NCI-H1092 (cell line): ENCODE data around the gene ZNRF3.
"Not testable (repeated sequence)": the region's sequence is repeated elsewhere in the genome, so short reads cannot be mapped to it uniquely, and the experiment has no call there.

Source experiments
- DNase-seq: peaks from one replicate; lab custom pipeline; 2025; lab: John Stamatoyannopoulos, UW

Gene ZNRF3

DNA sequence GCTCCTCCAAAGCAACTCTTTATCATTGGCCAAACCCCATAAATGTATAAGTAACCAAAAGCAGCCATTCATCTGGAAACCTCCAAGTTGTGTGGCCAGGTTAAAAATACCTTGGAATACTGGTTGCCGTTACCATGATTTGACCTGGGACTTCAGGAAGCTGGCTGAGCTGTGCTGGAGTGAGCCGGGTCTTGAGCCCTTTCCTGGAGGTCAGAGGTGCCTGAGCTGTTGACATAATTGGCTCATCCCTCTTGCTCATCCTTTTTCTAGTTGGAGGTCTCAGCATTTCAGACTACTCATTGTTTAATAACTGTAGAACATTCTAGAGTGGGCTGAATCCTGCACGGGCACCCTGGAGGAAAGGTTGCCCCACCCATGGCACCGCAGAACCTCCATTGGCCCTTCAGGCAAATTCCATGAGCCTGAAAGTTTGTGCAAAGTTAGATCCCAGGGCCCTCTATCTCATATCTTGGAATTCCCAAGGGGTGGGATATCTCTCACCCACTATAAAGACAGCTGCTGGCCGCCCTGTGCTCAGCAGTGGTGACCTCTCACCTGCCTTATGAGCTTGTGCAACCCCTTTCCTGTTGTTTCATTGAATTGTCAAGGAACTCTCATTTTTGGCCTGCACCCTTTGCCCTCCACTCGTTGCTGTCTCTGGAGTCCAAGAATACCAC is 101.2 kb downstream of the ZNRF3 start:
- no peak for DNase-seq

DNA sequence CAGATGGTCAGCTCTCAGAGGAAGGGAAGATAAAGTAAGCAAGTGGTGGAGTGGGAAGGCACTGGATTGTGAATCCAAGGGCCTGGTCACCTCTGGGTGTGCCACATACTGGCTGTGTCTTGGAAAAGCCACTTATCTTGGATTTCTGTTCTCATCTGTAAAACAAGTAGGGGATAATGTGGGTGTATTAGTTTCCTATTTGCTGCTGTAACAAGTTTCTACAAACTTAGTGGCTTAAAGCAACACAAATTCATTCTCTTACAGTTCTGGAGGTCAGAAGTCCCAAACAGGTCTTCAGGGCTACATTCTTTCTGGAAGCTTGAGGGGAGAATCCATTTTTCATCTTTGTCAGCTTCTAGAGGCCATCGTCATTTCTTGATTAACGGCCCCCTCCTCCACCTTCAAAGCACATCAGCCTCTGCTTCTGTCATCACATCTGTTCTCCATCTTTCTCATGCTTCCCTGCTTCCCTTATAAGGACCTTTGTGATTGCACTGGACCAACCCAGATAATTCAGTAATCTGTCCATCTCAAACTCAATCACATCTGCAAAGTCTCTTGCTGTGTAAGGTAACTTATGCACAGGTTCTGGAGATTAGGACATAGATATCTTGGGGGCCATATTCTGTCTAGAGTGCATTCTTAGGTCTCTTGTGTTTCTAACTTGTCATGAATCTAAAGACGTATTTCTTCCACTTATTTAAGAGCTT is 102.4 kb downstream of the ZNRF3 start:
- no peak for DNase-seq

DNA sequence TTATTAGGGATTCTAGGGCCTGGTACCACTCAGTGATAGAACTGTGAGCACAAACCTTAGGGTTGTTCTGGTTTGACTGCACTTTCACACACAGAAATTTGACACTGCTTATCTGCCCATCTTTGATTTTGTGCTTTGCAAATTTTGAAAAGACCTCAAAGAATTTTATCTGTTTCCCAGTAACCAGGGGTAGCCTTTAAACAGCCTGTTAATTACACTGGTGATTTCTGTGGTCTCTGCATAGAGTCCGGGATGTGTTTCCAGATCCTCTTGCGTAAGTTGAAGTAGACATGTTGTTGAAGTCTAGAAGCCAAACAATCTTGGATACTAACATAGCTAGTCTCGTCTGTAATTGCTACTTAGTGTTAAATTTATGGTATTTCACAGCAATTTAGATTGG is 103.0 kb downstream of the ZNRF3 start:
- DNase-seq, result no peak

DNA sequence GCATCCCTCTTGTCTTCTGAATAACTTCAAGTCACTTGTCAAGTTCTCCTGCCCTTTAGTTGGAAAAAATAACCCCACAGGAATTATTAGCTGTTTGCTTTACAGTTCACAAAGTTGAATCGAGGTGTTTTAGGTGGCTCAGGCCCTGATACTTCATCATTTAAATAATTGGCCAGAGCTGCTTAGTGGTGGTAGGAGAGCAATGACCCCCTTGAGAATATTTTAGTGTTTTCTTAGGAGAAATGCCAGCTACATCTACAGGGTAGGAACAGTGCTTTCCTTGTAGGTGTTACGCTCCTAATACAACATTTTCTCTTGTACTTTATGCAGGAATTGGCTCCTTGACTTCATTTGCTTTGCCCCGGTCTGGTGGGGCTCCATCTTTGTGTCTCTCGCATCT is 105.1 kb downstream of the ZNRF3 start:
- DNase-seq, result no peak

DNA sequence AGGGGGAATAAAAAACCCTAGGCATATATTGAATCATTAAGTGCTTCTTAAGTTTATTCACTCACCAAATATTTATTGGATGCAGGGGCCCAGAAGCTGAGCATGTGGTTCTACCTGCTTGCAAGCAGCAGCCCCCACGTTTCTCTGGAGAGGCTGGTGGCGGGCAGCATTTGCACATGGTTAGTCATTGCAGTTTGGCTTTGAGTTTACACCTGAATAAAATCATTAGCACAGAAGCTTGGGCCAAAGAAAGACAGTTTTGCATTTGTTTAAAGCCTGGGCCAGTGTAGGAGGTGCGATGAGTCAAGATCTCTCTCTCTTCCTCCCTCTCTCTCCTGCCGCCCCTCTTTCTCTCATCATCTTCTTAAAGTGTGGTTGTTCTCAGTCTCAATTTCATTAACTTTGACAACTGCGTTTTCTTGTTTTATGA is 105.7 kb downstream of the ZNRF3 start:
- DNase-seq, result no peak

DNA sequence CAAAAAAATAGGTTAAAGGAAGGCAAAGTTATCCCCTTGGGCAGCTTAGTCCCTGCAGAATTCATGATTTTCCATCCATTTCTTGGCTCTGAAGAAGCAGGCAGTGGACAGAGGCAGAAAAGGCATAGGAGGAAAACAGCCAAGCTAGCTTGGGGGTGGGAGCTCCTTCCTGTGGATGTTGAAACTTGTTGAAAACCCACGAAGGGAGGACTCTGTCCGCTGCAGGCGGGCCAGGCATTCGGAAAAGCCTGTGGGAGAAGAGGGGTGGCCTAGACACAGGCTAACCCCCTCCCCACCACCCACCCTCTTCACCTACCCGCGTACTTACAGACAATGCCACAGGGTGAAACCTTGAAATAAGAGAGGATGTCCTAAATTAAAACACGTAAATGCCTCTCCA is 106.1 kb downstream of the ZNRF3 start:
- DNase-seq, result no peak

DNA sequence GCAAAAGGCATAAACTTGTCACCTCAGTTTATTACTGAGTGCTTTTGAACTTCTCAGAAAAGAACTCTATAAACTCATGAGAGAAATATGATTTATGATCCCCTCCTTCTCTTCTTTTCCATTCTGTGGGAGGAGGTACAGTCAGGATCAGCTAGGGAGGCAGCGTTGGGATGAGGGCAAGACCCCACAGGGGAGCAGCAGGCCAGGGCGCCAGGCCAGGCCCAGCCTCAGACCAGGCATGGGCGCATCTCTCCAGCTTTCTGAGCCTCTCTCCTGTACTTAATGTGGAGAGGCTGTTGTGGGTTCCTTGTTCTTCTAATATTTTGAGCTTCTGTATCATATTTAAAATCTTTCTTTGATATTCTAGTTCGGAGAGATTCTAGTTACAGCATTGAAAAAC is 106.5 kb downstream of the ZNRF3 start:
- no peak for DNase-seq

DNA sequence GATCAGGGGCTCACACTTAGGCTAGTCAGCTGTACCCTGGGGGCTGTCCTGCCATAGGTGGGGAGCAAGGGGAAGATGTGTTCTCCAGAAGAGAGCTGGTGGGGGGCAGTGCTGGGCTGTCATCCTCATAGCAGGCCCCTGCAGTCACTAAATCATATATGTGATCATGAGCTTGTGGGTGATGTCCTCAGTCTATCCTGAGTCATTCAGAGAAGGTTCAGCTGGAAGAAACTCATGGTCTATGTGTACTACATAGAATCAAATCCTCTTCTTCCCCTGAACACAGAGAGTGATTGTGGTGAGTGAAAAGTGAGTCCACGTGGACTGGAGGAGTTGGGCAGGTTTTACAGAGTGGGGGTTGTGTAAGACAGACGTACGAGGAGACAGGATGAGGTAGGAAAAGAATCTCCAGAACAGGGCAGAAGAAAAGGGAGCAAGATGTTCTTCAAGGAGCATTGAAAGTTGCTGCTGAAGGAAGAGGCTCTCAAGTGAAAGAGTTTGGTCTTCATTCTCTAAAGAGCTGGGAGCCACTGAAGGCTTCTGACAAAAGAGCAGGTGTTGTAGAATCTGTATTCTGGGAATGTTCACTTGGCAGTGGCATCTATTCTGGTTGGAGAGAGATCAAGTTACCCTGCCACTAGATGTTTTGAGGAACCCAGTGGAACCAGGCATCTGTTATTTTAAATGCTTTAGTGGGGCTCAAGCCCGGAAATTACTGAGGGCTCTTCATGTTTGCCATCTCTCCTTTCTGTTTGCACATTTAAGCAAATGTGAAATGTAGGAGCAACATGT is 109.4 kb downstream of the ZNRF3 start:
- DNase-seq, result peak; percentile 52

DNA sequence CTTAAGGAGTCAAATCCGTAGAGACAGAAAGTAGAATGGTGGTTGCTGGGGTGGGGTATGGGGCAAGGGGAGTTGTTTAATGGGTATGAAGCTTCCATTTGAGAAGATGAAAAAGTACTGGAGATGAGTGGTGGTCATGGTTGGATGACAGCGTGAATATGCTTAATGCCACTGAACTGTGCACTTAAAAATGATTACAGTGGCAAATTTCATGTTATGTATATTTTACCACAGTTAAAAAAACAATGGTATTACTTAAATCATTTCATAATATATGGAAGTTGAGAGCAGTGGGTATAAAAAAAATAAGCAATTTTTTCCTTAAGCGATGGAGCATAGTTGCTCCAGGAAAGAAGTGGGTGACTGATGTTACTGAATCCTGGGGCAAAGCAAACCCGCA is 111.2 kb downstream of the ZNRF3 start:
- DNase-seq, result no peak

DNA sequence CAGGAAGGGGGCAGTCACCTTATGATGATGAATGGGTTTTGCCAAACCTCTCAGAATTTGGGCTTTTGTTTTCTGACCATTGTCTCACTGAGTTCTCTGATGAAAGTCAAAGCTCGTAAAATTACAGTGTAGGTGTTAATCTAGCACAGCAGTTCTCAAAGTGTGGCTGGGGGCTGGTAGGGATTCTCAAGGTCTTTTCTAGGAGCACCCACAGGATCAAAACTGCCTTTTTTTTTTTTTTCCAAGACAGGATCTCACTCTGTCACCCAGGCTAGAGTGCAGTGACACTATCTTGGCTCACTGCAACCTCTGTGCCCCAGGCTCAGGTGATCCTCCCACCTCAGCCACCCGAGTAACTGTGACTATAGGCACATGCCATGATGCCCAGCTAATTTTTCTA is 112.2 kb downstream of the ZNRF3 start:
- no peak for DNase-seq

DNA sequence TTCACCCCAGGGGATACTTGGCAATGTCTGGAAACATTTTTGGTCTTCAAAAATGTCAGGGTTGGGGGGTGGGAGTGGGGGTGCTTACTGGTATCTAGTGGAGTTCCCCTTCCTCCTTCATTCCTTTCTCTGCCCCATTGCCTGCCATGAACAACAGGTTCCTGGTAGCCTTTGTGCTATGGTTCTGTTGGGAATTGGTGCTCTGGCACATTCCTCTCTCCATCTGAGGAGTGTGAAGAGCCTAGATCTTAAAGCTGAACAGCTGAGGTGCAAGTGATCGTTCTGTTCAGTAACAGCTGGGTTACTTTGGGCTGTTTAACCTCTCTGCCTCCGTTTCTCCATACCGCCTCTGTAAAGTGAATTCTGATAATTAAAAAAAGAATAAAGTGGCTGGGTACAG is 114.0 kb downstream of the ZNRF3 start:
- no peak for DNase-seq

DNA sequence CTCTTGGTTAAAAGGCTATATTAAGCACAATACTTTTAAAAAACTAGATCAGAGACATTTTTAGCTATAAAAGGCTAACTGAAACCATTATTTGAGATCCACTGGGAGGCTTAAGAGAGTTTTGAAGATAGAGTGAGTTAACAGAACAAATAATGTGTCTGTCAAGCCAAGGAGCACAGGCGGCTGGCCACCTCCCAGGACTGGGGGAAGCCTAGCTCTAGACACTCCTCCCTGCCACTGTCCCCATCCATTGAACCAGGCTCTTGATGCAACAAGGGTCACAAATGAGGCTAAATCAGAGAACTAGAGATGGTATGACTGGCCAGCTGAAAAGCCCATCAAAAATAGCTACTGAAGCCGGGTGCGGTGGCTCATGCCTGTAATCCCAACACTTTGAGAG is 115.3 kb downstream of the ZNRF3 start:
- DNase-seq, result no peak

DNA sequence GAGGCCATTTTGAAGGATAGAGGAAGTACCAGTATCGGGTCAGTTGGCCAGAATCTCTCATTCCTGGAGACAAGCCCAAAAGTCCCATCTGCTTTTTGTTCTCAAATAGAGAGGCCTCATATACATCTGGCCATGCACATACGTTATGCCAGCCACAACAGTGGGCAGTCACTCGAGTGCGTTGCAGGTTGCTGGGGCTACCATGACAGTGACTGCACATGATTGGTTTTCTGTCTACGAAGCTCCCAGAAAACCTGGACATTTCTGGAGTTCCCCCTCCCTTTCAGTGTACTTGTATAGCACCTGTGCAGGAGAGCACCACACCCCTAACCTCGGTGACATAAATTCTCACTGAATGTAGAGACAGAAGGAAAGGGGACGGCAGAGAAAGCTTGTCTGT is 116.1 kb downstream of the ZNRF3 start:
- no peak for DNase-seq

DNA sequence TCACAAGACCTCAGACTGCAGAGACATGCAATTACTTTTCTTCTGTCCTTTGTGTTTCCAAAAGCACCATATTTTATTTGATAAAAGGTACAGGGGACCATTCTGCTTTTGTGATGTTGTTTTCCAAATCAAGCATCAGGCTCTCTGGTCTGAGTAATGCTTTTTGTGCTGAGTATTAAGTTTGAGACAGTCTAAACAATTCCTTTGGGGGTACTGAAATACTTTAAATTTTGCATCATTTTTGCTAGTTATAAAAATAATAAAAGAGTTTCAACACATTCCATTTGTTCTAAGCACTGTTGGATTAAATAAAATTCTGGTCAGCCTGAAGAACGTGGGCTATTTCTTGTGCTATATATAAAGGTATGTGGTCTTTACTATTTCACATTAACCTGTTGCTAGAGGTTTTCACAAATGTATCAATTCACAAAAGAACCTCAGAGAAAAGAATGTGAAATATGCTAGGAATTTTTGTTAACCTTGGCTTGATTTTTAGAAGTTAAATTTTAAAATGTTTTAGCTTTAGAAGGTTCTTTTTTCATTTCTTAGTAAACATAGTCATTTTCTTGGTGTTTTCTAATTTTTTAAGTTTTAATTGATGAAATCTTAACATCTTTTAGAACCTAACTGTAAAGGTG is 116.7 kb downstream of the ZNRF3 start:
- DNase-seq, result no peak

DNA sequence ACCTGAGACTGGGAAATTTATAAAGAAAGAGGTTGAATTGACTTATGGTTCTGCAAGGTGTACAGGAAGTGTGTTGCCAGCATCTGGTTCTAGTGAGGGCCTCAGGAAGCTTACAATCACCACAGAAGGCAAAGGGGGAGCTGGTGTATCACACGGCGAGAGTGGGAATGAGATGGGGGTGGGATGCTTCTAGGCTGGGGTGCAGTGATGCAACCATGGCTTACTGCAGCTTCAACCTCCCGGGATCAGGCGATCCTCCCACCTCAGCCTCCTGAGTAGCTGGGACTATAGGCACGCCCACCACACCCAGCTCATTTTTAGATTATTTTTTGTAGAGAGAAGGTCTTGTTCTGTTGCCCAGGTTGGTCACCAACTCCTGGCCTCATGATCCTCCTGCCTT is 117.3 kb downstream of the ZNRF3 start:
- no peak for DNase-seq

DNA sequence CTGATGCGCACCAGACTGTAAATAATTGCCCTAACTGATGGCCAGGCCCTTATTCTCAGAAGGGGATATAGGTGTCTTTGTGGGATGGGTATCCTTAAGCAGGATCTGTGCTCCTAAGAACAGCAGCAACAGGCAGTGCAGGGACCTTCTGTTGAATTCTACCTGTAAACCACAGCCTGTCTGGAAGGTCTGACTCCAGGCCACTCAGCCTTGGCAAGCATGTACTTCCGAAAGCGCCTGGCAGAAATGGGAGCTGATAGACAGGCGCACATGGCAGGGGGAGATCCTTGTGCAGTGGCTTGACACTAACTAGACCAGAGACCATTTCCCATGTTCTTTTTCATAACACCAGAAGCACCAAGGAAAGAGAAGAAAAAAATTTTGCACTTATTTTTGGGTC is 119.2 kb downstream of the ZNRF3 start:
- peak; percentile 17 for DNase-seq

DNA sequence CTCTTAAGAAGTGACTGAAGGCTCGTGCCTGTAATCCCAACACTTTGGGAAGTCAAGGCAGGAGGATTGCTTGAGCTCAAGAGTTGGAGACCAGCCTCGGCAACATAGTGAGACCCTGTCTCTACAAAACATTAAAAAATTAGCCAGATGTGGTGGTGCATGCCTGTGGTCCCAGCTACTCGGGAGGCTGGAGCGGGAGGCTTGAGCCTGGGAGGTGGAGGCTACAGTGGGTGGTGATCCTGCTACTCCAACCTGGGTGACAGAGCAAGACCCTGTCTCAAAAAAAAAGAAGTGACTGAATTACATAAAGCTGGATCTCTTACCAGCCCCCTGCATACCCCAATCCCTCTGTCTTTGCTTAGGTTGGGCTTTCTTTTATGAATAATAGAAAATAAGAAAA is 120.2 kb downstream of the ZNRF3 start:
- no peak for DNase-seq

DNA sequence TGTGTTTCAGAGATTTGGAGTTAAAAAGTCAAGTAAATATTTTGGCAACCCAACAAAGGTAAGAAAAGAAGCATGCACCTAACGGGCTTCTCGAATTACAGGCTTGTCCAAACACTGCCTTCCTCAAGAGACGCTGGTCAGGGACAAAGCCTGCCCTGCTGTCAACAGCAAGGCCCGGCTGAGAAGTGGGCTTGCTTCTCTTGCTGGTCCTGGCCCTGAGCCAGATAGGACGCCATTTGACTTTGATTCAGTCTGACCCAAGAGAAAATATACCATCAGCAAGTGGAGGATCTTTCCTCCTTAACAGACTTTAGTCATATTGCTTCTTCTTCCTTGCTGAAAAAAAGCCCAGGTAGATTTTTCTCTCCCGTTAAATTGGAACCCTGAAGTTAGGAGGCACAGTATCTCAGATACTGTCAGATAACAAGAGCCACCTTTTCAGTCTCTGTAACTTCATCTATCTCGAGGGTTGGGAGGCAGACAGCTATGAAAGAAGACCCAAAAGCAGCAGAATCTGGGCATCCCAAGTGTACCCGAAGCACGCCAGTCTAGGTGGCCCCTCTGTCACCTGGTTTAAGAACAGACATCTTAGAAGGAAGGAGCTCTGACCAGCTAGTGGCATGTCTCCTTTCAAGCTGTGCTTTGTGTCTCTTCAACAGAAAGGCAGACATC is 120.7 kb downstream of the ZNRF3 start:
- peak; percentile 65 for DNase-seq

DNA sequence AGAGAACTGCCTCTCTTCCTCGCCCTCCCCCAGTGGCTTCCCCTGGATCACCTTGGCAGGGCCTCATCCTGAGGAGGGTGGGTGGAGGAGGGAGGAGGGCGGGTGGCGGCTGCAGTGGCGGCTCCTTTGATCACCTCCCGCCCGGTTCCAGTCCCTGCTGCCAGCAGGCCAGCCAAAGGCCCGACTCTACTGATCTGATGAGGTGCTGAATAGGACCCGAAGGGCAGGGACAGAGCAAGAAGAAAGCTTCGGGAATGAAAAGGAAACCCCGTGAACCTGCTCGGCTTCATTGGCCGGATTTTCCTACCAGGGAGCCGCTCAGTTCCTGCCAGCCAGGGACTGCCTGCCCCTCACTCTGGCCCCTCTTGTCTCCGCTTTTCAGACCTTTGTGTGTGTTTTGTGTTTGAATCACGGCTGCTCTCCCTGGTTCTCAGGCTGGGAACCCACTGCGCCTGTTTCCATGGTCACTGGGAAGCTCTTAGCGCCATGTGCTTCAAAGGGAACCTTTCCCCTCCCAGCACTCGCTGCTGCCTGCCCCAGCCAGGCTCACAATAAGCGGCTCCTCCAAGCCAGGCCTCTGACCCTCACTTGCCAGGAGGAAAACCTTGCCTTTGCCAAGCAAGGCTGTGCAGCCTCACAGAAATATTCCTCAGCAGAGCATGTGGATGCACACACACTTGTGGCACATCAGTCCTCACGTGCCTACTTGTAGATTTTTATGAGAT is 121.4 kb downstream of the ZNRF3 start:
- peak; percentile 74 for DNase-seq

DNA sequence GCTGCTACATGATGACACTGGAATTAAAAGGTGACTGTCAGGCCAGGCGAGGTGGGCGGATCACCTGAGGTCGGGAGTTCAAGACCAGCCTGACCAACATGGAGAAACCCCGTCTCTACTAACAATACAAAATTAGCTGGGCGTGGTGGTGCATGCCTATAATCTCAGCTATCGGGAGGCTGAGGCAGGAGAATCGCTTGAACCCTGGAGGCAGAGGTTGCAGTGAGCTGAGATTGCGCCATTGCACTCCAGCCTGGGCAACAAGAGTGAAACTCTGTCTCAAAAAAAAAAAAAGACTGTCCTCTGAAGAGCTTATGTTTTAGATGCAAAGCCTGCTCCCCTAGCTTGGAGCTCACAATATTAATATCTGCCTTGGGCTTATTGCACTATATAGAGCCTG is 122.4 kb downstream of the ZNRF3 start:
- not testable (repeated sequence) for DNase-seq

DNA sequence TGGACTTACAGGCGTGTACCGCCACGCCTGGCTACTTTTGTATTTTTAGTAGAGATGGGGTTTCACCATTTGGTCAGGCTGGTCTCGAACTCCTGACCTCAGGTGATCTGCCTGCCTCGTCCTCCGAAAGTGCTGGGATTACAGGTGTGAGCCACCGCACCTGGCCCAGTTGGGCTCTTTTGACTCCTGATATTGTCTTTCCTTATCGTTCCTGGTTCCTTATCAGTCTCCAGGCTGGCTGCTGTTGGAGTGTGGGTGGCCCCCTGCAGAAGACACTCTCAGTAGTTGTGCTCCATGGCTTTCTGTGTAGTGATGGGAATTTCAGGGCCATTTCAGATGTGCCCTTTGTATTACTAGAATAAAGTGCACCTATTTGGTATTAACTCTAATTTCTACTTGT is 123.0 kb downstream of the ZNRF3 start:
- no peak for DNase-seq
